Fibroblast of lung (primary cell): ENCODE results near the gene DUS3L. TPM values are rescaled to one million over a fixed set of nuclear protein-coding genes. Genes with fewer than 3 reads are reported as not detected.

Source experiments
- DNase-seq, 2 donors: peaks; one replicate each; pipeline versions ENCODE4 v3.0.0 to v3.0.0-alpha.2; 2010; ENCODE audit warnings: low read depth in 2 of 2
- H2AFZ ChIP-seq: 2 replicates; pipeline ENCODE4 v1.5.1; 2012; ENCODE audit warnings: low read length, control low read depth, inconsistent platforms
- H3K27ac ChIP-seq: 2 replicates; pipeline ENCODE4 v1.5.1; 2011; ENCODE audit warnings: low read length, control low read depth; ENCODE audit not compliant: insufficient read depth
- H3K27me3 ChIP-seq: 2 replicates; pipeline ENCODE4 v1.5.1; 2011; ENCODE audit warnings: mild to moderate bottlenecking, low read length; ENCODE audit not compliant: control insufficient read depth, insufficient read depth
- H3K36me3 ChIP-seq: 2 replicates; pipeline ENCODE4 v1.5.1; 2011; ENCODE audit warnings: low read length; ENCODE audit not compliant: control insufficient read depth, insufficient read depth
- H3K4me1 ChIP-seq: 2 replicates; pipeline ENCODE4 v1.5.1; 2011; ENCODE audit warnings: low read length; ENCODE audit not compliant: control insufficient read depth, insufficient read depth; ENCODE audit errors: extremely low read depth
- H3K4me2 ChIP-seq: 2 replicates; pipeline ENCODE4 v1.5.1; 2011; ENCODE audit warnings: low read length, control low read depth; ENCODE audit not compliant: insufficient read depth; ENCODE audit errors: extremely low read depth
- H3K4me3 ChIP-seq, 4 experiments: fragments of 200-600 bp in 1 of 4; sonication (generic) in 1 of 4; replicated peaks in 1 of 4; 2 replicates each; pipeline ENCODE4 v1.5.1; 2011 to 2016; ENCODE audit warnings: low read length in 4 of 4, low read depth in 3 of 4, mild to moderate bottlenecking in 3 of 4, control low read depth in 2 of 4, inconsistent platforms in 1 of 4, mixed read lengths in 1 of 4; ENCODE audit not compliant: insufficient read depth in 1 of 4; ENCODE audit errors: control extremely low read depth in 1 of 4
- H3K79me2 ChIP-seq: 2 replicates; pipeline ENCODE4 v1.5.1; 2012; ENCODE audit warnings: mild to moderate bottlenecking, low read length, inconsistent platforms; ENCODE audit not compliant: control insufficient read depth, insufficient read depth
- H3K9ac ChIP-seq: 2 replicates; pipeline ENCODE4 v1.5.1; 2011; ENCODE audit warnings: mild to moderate bottlenecking, low read length, control low read depth; ENCODE audit not compliant: insufficient read depth
- H3K9me3 ChIP-seq: 2 replicates; pipeline ENCODE4 v1.5.1; 2012; ENCODE audit warnings: low read depth, low read length; ENCODE audit not compliant: control insufficient read depth, insufficient read depth
- H4K20me1 ChIP-seq: 2 replicates; pipeline ENCODE4 v1.5.1; 2011; ENCODE audit warnings: low read length; ENCODE audit not compliant: control insufficient read depth, insufficient read depth; ENCODE audit errors: extremely low read depth
- EZH2 ChIP-seq: IDR thresholded peaks from 2 replicates; pipeline ENCODE4 v1.5.1; 2012; ENCODE audit warnings: low read length, control low read depth, mild to moderate bottlenecking; ENCODE audit errors: missing control alignments
- polyA plus RNA-seq, 2 donors: library from polyadenylated mRNA; depleted of rRNA in 1 of 2; stranded (reverse) in 1 of 2; unstranded in 1 of 2; fragments of >200 nt; gene quantifications; 2 replicates each; pipeline ENCODE4 v1.2.1, GENCODE V29; 2011 to 2012; ENCODE audit warnings: missing spikeins in 1 of 2
- total RNA-seq: library from RNA; depleted of rRNA; stranded (reverse); fragments of >200 nt; gene quantifications from 2 replicates; pipeline ENCODE4 v1.2.1, GENCODE V29; 2014
- TF ChIP-seq, protein P1 (sequence below), 2 donors: IDR thresholded peaks in 1 of 2; conservative IDR thresholded peaks in 1 of 2; 1 replicate in 1 of 2; 2 replicates in 1 of 2; pipeline ENCODE4 v1.5.1; 2011 to 2012; ENCODE audit warnings: low read length in 2 of 2, control low read depth in 1 of 2, inconsistent platforms in 1 of 2, low read depth in 1 of 2, mild to moderate bottlenecking in 1 of 2

The DUS3L gene
- total and polyA plus RNA-seq, 2 donors (not counting 1 experiment from before 2014, with no cell fraction given): 8.8 to 18.7 TPM

DNA sequence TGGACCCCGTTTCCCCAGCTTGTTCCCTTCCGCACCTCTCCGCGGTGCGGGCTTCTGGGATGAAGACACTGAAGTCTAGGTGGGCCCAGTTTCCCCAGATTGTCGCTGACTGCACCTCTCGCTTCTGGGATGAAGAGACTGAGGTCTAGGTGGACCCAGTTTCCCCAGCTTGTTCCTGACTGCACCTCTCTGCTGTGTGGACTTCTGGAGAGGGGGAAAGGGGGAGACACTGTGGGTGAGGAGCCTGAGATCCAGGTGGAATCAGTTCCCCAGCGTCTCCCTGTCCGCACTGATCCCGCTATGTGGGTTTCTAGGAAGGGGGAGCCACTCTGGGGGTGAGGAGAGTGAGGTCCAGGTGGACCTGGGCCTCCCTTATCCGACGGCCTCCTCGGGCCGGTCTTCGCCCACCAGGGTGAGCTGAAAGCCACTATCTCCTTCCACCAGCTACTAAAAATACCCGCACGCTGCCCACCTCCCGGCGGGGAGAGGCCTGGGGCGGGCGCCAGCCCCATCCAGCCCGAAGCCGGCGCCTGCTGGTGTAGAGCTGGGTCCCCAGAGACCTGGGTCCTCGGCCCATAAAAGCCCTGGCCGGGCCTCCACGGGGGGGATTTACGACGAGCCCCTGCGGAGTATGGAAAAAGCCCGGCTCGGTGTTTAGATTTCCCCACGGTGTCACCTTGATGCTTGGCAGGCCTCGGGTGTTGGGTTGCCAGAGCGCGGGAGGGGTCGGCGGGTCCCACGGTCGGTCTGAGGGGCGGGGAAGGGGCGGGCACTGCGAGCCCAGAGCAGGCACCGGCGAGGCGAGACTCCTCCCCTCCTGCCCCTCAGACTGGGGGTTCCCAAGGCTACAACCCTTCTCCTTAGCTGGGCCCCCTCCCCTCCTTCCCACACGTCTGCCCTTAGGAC, 38.0 kb upstream of the DUS3L start:
- H3K79me2 ChIP-seq: no peaks in the 10 kb centered on the region
- H3K4me2 ChIP-seq: peak overlapping the region; percentile 51
- peak overlapping the region; percentile 11 to 77 (median 41) for H3K4me3 ChIP-seq
- peak overlapping the region; percentile 4 for H2AFZ ChIP-seq
- H3K27ac ChIP-seq: no peak overlapping the region
- H3K36me3 ChIP-seq: no peaks in the 10 kb centered on the region
- peak in 1 of 2 donors; percentile 5 for DNase-seq
- no peaks in the 10 kb centered on the region for H3K4me1 ChIP-seq
- peaks cover 19% of the 10 kb centered on the region for H3K27me3 ChIP-seq
- TF ChIP-seq, protein P1, sequence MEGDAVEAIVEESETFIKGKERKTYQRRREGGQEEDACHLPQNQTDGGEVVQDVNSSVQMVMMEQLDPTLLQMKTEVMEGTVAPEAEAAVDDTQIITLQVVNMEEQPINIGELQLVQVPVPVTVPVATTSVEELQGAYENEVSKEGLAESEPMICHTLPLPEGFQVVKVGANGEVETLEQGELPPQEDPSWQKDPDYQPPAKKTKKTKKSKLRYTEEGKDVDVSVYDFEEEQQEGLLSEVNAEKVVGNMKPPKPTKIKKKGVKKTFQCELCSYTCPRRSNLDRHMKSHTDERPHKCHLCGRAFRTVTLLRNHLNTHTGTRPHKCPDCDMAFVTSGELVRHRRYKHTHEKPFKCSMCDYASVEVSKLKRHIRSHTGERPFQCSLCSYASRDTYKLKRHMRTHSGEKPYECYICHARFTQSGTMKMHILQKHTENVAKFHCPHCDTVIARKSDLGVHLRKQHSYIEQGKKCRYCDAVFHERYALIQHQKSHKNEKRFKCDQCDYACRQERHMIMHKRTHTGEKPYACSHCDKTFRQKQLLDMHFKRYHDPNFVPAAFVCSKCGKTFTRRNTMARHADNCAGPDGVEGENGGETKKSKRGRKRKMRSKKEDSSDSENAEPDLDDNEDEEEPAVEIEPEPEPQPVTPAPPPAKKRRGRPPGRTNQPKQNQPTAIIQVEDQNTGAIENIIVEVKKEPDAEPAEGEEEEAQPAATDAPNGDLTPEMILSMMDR (conservative IDR thresholded peaks at IDR 0.05 in 1 of 2, IDR thresholded peaks at IDR 0.05 in 1 of 2; ENCODE audit: low read depth in 1 of 2, low read length in 2 of 2): no peak
- TF ChIP-seq EZH2: peak; percentile 93
- H3K9ac ChIP-seq: peak overlapping the region; percentile 30
- no peaks in the 10 kb centered on the region for H4K20me1 ChIP-seq
- H3K9me3 ChIP-seq: no peaks in the 10 kb centered on the region

DNA sequence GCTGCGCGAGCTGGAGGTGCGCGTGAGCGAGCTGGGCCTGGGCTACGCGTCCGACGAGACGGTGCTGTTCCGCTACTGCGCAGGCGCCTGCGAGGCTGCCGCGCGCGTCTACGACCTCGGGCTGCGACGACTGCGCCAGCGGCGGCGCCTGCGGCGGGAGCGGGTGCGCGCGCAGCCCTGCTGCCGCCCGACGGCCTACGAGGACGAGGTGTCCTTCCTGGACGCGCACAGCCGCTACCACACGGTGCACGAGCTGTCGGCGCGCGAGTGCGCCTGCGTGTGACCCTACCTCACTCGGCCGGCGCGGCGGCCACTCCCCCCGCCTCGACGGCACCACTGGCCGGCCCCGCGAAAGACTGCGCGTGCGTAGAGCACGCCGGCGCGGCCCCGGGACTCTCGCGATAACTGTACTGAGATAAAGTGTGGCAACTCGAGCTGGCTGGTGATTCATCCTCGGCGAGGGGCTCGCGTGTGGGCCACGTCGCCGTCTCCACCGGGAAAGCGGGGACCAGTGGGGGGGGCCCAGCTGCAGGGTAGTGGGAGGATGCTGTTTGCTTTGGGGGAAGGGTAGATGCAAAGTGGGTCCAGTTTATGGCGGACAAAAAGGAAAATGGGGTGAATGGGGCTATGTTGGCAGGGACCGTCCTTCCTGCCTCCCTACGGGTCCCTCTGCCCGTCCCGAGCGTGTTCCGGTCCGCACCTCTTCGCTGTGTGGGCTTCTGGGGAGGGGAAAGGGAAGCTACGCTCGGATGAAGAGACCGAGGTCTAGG, 37.1 kb upstream of the DUS3L start:
- Histone ChIP-seq H3K4me2 (peak overlapping the region; percentile 51), H3K27me3 (peaks cover 19% of the 10 kb centered on the region), H3K9ac (peak overlapping the region; percentile 55), H3K4me3 (peak overlapping the region; percentile 11 to 77 (median 41)), H2AFZ (peak overlapping the region; percentile 75), H4K20me1 (no peaks in the 10 kb centered on the region), H3K27ac (no peak overlapping the region), H3K4me1 (no peaks in the 10 kb centered on the region), H3K9me3 (no peaks in the 10 kb centered on the region), H3K79me2 (no peaks in the 10 kb centered on the region), H3K36me3 (no peaks in the 10 kb centered on the region)
- TF ChIP-seq EZH2: no peak
- TF ChIP-seq, protein P1 (conservative IDR thresholded peaks at IDR 0.05 in 1 of 2, IDR thresholded peaks at IDR 0.05 in 1 of 2; ENCODE audit: low read depth in 1 of 2, low read length in 2 of 2): no peak
- peak; percentile 82 to 94 for DNase-seq

DNA sequence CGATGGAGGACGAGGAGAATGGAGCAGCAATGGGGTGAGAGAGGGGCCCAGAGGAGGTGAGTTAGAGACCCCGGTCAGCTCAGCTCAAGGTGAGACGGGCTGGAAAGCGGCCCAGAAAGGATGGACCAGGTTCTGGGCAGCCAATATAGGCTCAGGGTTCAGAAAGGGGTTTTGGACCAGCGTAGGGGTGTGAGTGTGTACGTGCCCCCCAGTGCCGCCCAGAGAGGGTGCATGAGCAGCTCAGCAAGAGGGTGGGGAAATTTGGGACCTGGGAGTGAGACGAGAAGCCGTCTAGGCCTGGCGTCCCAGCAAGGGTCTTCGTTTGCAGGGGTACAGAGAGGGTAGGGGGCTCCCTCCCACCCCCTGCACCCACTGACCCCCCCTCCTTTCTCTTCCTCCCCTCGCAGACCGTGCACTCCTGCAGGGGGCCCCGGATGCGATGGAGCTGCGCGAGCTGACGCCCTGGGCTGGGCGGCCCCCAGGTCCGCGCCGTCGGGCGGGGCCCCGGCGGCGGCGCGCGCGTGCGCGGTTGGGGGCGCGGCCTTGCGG, 36.5 kb upstream of the DUS3L start:
- DNase-seq: no peak

More for the DNA sequence above, 36.5 kb upstream of the DUS3L start:
- no peaks in the 10 kb centered on the region for H3K4me1 ChIP-seq
- H3K36me3 ChIP-seq: no peaks in the 10 kb centered on the region
- H4K20me1 ChIP-seq: no peaks in the 10 kb centered on the region
- peak overlapping the region in 3 of 4 experiments; percentile 16 to 66 (median 47) for H3K4me3 ChIP-seq
- no peaks in the 10 kb centered on the region for H3K79me2 ChIP-seq
- H3K9ac ChIP-seq: no peak overlapping the region
- peaks cover 19% of the 10 kb centered on the region for H3K27me3 ChIP-seq
- no peak overlapping the region for H2AFZ ChIP-seq
- no peak overlapping the region for H3K4me2 ChIP-seq
- H3K9me3 ChIP-seq: no peaks in the 10 kb centered on the region
- no peak for TF ChIP-seq EZH2
- TF ChIP-seq, protein P1 (conservative IDR thresholded peaks at IDR 0.05 in 1 of 2, IDR thresholded peaks at IDR 0.05 in 1 of 2; ENCODE audit: low read depth in 1 of 2, low read length in 2 of 2): no peak
- no peak overlapping the region for H3K27ac ChIP-seq
